LNCAP (cell line): ENCODE measurements around the gene NTM.
A peak's percentile ranks its signal among the peaks of the same experiment; 100 is the strongest.

Experiments
- TF ChIP-seq, protein P1 (sequence below): fragments of 450-650 bp; IDR thresholded peaks from 2 replicates; pipeline ENCODE4 v1.5.1; 2017; ENCODE audit warnings: mild to moderate bottlenecking

Gene NTM

DNA sequence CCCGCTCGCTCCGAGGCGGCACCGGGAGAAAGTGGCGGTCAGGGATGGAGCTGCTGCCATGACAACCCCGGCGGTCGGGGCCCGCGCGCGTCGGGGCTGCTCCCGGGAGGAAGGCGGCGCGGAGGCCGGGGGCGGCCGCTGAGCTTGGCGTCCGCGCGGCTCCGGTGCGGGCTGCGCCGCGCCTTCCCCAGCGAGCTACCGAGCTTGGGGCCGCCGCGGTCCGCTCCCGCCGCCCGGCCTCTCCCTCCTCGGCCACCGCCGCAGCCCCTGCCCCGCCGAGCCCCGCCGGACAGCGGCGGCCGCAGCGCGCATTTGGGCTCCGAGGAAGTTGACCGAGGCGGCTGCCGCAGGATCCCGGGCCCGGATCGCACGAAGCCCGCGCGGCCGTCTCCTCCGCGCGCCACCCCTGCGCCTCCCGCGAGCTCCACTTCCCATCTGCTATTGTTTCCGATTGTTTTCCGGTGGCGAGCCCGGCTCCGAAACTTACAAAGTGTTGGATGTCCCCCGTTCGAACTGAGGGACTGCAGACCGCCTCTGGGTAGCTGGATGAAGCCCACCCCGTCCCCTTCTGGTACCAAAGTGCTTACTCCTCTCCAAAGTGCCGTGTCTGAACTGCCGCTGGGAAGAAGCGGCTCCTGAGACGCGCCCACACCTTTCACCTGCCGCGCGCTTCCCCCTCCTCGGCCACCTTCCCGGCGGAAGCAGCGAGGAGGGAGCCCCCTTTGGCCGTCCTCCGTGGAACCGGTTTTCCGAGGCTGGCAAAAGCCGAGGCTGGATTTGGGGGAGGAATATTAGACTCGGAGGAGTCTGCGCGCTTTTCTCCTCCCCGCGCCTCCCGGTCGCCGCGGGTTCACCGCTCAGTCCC, 540.3 kb downstream of the NTM start:
- TF ChIP-seq, protein P1, sequence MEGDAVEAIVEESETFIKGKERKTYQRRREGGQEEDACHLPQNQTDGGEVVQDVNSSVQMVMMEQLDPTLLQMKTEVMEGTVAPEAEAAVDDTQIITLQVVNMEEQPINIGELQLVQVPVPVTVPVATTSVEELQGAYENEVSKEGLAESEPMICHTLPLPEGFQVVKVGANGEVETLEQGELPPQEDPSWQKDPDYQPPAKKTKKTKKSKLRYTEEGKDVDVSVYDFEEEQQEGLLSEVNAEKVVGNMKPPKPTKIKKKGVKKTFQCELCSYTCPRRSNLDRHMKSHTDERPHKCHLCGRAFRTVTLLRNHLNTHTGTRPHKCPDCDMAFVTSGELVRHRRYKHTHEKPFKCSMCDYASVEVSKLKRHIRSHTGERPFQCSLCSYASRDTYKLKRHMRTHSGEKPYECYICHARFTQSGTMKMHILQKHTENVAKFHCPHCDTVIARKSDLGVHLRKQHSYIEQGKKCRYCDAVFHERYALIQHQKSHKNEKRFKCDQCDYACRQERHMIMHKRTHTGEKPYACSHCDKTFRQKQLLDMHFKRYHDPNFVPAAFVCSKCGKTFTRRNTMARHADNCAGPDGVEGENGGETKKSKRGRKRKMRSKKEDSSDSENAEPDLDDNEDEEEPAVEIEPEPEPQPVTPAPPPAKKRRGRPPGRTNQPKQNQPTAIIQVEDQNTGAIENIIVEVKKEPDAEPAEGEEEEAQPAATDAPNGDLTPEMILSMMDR: no peak

DNA sequence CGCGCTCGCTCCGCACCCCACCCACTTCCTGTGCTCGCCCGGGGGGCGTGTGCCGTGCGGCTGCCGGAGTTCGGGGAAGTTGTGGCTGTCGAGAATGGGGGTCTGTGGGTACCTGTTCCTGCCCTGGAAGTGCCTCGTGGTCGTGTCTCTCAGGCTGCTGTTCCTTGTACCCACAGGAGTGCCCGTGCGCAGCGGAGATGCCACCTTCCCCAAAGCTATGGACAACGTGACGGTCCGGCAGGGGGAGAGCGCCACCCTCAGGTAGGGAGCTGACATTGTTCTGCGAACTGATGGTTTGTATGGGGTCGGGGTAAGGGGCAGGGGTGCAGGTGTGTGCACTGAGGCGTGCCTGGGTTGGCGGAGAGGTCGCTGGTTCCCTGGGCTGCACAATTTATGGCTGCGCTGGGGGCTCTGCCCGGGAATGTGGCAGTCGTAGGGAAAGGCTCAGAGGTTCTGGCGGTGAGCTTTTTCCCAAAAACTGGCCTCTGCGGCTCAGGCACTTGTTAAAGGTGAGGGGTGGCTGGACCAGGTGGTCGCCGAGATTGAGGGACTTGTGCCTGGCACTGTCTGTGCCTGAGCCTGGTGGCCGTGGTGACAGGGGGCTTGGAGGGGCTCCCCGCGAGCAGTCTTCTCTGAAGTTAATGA, 541.1 kb downstream of the NTM start:
- TF ChIP-seq, protein P1: peak; percentile 29

DNA sequence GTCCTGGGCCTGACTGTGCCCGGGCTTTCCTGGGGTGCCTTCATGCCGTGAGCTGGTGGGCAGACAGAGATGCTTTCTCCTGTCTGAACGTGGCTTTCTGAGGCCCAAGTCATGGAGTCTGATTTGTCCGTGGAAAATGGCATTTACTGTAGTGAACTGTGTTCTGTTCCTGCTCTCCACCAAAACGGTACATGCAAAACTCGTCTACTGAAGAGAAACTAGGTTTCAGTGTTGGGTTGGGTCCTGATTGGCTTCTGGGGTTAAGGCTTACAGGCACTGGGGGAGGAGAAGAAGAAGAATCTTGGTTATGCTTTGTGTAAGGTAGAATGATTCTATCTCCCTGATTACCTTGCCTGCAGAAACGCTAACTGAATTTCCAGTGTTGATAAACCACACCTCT, 541.7 kb downstream of the NTM start:
- TF ChIP-seq, protein P1: no peak

DNA sequence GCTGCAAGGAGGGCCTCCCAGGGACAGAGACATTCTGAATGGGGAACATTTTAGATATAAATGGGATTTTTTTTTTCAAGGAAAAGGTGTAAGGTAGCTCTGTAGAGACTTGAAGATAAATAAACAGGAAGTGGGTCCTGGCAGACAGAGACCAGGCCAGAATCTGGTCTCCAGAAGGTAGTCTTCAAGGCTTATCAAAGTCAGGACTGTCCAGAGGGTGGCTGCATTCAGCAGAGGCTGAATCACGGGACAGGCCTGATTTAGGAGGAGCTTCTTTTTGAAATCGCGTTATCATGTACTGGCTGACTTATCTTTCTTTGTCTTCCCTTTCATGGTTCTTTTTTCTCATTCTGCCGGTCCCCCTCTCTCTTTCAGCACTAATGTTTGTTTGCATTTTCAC, 542.9 kb downstream of the NTM start:
- TF ChIP-seq, protein P1: no peak

DNA sequence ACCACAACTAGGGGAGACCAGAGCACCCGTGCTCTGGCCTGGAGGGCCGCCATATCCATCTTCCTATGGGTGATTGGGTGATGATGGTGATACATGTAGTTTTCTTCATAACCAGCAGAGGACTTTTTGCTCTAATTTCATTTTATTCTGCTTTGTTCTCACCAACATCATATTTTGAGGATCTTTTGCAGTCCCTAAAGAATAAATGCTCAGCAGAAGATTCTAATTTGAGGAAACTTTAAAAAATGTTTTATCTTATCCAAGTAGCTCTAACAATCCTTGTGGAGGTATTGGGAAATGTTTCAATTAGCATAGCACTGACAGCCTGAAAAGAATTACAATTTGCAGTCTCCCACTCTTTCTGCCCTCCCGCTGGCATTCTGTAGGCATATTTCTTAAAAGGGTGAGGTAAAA, 544.0 kb downstream of the NTM start:
- TF ChIP-seq, protein P1: 0 out of 2 replicates have a peak, but pooled peaks have one; percentile 3

DNA sequence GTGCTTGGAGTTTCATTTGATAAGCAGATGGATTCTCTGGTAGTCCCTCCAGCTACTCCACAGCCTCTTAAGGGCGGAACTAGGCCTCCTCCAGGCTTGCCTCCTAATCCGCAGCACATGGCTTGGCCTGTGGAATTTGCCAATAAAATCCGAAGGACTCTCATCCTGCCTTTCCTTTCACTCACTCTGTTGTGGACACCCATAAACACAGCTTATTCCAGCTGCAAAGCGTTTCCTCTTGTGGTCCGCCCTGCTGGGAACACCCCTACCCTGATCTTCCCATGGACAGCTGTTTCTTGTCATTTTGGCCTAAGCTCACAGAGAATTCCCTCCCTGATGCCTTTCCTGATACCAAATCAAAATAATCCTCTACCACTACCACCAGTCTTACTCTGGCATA, 546.2 kb downstream of the NTM start:
- TF ChIP-seq, protein P1: no peak

DNA sequence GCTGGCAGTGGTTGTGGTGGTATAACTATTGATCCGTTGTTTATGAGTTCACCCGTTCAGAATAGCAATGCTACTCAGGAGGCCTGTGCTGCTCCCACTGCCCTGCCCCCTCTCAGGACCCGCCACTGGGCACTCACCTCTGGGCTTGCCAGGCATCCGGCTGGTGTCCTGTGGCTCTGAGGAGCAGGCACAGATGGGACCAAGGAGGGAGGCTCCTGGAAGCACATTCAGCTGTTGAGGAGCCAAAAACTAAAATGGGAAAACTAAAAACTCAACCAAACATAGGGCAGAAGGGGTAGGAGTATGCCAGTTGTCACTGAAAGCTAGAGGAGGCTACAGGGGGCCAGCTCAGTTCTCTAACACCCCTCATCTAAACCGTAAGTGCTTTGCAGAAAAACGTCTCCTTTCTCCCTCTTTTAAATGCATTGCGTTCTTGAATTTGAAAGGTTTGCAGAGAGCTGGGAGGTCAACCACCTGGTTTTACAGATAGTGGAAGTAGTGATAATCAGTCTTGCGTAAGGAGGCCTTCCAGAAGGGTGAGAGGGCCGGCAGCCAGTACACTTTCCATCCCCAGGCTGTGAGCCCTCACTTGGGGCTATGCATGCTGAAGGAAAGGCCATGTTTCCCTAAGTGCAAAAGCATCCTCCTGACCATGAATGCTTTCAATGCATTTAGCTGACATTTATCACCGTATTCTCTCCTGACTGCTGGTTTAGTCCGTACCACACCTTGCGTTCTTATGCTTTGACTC, 547.4 kb downstream of the NTM start:
- TF ChIP-seq, protein P1: no peak
